ENCODE measurements around the gene SMYD3.

Gene SMYD3

GRCh38 chr1:245939756-245940345, 567.2 kb downstream of the SMYD3 start:
- no peak for DNase-seq

GRCh38 chr1:245938046-245938435, 569.0 kb downstream of the SMYD3 start:
- DNase-seq, result no peak

GRCh38 chr1:245937316-245938045, 569.6 kb downstream of the SMYD3 start:
- no peak for DNase-seq

DNA sequence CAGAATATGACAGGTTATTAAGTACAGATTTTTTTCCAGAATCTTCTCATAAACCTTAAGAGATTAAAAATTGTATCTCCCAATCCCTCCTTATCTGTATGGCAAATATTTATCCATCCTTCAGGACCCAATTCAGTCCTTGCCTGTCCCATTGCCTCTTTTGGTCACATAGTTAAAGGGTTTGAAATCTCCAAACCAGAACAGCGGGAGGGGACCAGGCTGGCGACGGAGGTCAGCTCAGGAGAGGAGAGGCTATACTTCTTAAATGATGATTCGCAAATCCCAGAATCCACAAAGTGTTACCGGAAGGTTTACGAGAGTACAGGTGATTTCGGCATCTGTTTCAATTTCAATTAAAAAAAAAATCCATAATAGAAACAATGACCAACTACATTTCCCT, 572.7 kb downstream of the SMYD3 start:
- no peak for DNase-seq

- DNase-seq, result no peak
Observed at GRCh38 chr1:245933431-245934045, 573.5 kb downstream of the SMYD3 start.

DNA sequence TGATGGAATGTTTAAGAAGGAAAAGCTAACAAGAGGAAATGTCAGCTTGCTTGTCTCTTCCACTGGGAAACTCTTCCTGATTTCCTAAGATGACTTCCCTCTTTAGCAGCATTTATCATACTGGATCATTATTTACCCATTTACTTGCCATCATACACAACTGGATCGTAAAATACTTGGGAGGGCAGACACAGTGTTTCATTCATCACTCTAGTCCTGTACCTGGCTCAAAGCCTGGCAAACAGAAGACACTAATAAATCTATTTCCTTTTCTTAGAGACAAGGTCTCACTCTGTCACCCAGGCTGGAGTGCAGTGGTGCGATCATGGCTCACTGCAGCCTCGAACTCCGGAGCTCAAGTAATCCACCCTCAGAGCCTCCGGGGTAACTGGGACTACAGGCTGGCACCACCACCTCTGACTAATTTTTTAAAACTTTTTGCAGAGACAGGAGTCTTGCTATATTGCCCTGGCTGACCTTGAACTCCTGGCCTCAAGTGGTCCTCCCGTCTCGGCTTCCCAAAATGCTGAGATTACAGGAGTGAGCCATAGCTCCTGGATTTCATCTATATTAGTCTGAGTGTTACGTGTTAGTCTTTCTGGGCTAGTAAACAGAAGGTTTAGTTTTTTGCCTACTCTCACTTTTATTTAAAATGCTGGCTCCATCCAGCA, 574.6 kb downstream of the SMYD3 start:
- no peak for DNase-seq

GRCh38 chr1:245931450-245931849, 575.6 kb downstream of the SMYD3 start:
- no peak for DNase-seq

GRCh38 chr1:245929224-245929623, 577.9 kb downstream of the SMYD3 start:
- DNase-seq, result no peak

- no peak for DNase-seq
Observed at GRCh38 chr1:245926888-245927287, 580.2 kb downstream of the SMYD3 start.

DNA sequence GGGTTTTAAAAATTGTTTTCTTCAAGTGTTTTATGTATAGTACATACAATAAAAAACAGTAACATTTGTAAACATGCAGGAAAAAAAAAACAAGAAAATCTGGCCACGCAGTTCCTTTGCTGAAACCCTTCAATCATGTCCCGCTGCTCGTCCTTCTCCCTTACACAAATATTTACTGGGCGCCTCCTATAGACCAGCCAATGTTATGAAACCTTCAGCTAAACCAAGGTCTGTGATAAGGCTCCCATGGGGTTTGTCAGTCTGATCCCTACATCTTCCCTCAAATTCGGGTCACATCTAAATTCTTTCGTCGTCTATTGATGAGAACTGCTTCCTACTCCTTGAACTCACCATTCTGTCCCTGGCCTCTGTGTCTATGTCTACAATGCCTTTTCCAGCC, 583.9 kb downstream of the SMYD3 start:
- no peak for DNase-seq

DNA sequence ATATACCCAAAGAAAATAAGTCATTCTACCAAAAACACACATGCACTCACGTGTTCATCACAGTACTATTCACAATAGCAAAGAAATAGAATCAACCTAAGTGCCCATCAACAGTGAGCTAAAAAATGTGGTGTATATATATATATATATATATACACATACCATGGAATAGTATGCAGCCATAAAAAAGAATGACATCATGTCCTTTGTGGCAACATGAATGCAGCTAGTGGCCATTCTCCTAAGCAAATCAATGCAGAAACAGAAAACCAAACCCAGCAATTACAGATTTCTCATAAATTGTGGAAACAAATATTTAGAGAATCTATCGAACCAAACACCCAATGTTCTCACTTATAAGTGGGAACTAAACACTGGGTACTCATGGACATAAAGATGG, 585.7 kb downstream of the SMYD3 start:
- DNase-seq, result no peak

- no peak for DNase-seq
Observed at GRCh38 chr1:245917403-245917802, 589.7 kb downstream of the SMYD3 start.

GRCh38 chr1:245915841-245916240, 591.2 kb downstream of the SMYD3 start:
- DNase-seq, result no peak

GRCh38 chr1:245915406-245915805, 591.7 kb downstream of the SMYD3 start:
- no peak for DNase-seq

DNA sequence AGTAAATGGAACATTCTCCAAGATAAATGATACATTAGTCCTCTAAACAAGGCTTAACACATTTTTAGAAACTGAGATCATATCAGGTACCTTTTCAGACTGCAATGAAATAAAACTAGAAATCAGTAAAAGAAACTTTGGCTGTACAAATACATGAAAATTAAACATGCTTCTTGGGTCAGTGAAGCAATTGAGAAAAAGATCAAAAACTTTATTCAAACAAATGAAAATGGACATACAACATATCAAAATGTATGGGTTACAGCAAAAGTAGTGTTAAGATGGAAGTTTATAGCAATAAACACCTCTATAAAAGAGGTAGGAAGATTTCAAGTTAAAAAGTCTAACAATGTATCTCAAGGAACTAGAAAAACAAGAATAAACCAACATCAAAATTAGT, 598.5 kb downstream of the SMYD3 start:
- DNase-seq, result no peak

DNA sequence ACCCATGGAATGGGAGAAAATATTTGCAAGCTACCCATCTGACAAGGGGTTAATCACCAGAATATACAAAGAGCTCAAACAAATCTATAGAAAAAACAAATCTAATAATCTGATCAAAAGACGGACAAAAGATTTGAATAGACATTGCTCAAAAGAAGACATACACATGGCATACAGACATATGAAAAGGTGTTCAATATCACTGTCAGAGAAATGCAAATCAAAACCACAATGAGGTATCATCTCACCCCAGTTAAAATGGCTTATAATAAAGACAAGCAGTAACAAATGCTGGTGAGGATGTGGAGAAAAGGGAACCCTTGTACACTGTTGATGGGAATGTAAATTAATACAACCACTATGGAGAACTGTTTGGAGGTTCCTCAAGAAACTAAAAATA, 600.9 kb downstream of the SMYD3 start:
- DNase-seq, result no peak

DNA sequence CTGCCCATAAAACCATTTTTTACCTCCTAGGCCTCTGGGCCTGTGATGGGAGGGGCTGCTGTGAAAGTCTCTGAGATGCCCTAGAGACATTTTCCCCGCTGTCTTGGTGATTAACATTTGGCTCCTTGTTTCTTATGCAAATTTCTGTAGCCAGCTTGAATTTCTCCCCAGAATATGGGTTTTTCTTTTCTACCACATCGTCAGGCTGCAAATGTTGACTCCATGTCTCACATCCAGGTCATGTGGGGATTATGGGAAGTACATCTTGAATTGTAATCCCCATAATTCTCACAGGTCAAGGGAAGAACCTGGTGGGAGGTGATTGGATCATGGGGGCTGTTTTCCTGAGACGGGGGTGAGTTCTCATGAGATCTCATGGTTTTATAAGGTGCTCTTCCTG, 603.2 kb downstream of the SMYD3 start:
- DNase-seq, result no peak

- no peak for DNase-seq
Observed at GRCh38 chr1:245901565-245901964, 605.5 kb downstream of the SMYD3 start.

- DNase-seq, result no peak
Observed at GRCh38 chr1:245901037-245901436, 606.0 kb downstream of the SMYD3 start.

DNA sequence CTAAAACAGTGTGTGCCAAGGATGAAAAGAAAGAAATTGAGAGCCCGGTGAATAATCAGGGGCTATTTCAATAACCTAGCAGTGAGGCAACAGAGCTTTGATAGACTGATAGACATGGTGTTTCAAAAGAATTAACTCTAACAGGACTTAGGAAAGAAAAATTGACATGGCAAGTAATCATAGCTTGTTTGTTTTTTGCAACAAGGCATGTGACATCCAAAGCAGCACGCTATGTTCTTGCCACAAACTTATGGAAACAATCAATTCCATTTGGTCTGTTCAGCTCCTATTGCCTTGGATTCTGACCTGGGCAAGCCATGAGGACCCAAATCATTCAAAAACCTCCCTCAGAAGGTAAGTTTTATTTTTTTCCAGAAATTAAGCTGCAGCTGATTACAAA, 608.5 kb downstream of the SMYD3 start:
- DNase-seq, result no peak

DNA sequence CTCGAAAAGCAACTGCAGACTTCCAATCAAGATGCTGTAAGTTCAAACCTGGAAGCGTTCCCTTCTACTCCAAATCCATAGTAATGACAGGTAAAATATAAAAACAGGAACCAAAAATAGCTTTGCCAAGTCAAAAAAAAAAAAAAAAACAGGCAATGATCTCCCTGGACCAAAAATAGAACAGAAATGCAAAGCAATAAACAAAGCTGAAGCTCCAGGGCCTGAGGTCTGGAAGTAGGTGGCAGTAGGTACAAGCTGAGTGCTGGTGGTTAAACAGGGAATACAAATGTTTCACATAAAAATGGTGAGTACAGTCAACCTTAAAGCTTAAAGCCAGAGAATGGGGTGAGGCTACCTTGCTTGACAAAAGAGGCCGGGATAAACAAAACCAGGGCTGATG, 610.8 kb downstream of the SMYD3 start:
- no peak for DNase-seq

DNA sequence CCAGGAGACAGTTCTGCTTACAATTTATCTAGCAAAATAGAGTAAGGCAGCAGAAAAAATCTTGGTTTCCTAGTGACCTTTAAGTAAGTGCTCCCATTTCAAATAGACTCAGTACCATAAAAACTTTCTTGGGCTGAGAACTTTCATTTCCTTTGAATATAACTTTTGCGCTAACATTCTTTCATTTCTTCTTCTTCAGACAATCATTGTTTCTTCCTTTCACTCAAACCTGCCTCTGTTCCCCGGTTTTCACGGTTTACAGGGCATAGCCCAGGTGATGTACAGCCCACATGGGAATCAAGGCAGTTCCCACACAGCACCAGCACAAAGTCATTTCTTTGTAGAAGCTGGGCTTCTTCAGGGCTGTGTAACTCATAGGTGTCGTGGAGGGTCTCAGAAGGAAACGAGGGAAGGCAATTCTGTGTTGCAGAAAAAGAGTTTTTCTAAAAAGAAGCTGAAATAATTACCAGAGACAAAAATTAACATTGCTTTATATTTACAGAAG, 611.6 kb downstream of the SMYD3 start:
- no peak for DNase-seq

- no peak for DNase-seq
Observed at GRCh38 chr1:245894843-245895242, 612.2 kb downstream of the SMYD3 start.

DNA sequence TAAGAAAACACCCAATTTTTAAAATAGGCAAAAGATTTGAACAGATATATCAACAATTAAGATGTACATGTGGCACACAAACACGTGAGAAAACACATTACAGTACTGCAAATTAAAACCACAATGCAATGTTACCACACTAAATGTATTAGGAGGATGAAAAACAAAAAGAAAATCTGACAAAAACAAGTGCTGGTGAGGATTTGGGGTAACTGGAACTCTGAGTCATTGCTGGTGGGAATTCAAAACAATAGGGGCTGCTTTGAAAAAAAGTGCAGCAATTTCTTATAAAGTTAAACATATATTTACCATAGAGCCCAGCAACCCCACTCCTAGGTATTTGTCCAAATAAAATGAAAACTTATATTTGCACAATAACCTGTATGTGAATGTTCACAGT, 614.1 kb downstream of the SMYD3 start:
- DNase-seq, result no peak

All from fibroblast of skin of abdomen (primary cell).